UCSD-AML1 (cell line): Measurements from ENCODE around the gene TNFRSF25.
"Not testable (repeated sequence)": the region's sequence is repeated elsewhere in the genome, so short reads cannot be mapped to it uniquely, and the experiment has no call there.

ENCODE experiments used
- DNase-seq: peaks from one replicate; lab custom pipeline; 2025; ENCODE audit not compliant: unreplicated experiment; lab: John Stamatoyannopoulos, UW

The TNFRSF25 gene

GRCh38 chr1:6437012-6437700 lies 28.8 kb downstream of the TNFRSF25 start:
- not testable (repeated sequence) for DNase-seq

GRCh38 chr1:6436277-6436676 lies 29.7 kb downstream of the TNFRSF25 start:
- not testable (repeated sequence) for DNase-seq

GRCh38 chr1:6435547-6435946 lies 30.4 kb downstream of the TNFRSF25 start:
- DNase-seq, result no peak

- no peak for DNase-seq
Observed at GRCh38 chr1:6435129-6435528, 30.8 kb downstream of the TNFRSF25 start.

DNA sequence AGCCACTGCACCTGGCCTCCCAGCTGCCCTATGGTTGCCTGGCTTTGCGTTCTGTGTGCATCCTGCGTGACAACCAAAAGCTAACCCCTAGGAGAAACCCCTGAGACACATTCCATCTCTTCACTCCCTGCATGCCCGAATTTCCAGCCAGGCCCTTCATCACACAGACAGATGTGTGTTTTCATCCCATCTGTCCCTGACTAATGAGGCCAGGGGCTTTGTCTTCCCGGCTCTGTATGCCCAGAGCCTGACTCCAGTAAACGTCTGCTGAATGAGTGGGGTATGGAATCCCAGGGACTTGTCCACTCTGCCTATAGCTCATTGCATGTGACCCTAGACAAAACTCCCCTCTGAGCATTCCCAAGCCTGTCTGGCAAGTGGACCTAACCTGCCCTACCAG lies 31.8 kb downstream of the TNFRSF25 start:
- no peak for DNase-seq

GRCh38 chr1:6431645-6432579 lies 34.1 kb downstream of the TNFRSF25 start:
- not testable (repeated sequence) for DNase-seq

DNA sequence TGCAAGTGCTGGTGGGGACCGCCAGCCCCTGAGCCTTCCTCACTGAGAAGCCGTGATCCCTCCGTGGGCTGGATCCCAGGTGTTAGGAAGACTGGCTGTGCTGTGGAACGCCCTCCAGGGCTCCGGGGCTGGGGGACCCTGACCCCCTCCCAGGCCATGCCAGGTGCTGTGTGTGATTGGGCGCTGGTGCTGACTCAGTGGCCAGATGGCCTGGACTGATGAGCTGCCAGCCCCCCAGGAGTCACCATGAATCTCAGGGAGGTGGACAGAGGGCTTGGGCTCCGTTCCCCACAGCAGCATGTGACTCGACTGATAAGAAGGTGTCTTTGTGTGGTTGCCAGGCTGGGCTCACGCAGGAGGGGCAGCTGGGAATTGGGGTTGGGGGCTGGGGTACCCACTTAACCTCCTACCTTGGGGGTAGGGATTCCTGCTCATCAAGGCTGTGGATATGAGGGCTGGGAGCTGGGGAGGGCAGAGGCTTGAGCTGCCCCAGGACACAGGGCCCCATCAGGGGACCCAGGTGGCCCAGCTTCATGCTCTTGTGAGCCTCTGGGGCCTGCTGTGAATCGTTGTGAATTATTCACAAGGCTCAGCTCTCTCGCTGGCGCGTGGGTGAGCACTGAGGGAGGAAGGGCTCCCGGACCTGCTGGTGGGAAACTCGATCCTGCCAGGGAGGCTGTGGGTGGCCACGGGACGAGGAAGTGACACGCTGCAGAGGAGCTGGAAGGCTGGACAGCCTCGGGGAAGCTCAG lies 36.1 kb downstream of the TNFRSF25 start:
- not testable (repeated sequence) for DNase-seq

DNA sequence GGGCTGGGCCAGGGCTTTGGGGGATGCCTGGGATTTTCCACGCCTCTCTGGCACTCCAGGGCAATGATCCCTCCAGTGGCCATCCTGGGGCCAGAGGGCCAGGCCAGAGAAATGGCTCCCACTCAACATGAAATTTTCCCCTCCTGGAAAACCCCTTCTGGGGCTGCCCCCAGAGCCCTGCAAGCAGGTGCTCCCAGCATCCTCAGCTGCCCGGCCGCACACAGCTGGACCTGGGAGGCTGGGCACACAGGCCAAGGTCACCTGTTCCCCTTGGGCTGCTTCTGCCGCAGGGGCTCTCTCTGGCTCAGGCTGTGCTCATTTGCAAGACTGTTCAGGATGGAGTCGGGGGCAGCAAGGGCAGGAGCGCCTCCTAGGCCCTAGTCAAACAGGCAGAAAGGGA lies 37.5 kb downstream of the TNFRSF25 start:
- DNase-seq, result not testable (repeated sequence)

DNA sequence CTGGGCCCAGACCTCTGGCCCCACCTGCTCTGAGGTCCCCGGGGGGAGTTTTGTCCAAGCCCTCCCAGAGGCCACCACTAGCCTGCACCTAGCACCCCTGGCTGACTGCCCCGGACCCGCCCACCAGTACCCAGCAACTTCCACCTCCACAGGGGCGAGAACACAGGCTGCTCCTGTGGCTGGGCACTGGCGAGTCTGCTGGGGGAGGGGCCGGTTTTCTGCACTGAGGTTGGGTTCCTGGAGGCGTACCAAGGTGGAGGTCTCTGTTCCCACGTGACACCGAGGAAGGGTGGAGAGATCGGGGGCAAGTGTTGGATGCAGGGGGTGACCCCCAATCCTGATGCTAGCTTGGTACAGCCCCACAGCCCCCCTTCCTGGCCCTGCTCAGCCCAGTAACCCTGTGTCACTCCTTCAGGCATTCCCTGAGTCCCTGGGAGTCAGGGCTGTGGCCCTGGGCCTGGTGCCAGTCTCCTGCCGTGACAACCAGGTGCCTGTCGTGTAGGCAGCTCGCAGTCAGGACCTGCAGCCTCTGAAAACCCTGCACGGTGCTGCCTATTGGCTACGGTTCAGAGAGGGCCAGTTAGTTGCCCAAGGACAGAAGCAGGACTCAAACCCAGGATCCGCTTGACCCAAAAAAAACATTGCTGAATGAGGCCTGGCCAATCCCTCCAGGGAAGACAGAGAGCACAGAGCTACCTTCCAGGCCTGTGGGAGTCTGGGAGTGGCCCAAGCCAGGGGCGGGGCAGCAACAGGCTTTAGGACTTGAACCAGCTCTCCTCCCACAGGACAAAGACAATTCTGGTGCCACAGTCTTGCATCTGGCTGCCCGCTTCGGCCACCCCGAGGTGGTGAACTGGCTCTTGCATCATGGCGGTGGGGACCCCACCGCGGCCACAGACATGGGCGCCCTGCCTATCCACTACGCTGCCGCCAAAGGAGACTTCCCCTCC lies 38.3 kb downstream of the TNFRSF25 start:
- no peak for DNase-seq

DNA sequence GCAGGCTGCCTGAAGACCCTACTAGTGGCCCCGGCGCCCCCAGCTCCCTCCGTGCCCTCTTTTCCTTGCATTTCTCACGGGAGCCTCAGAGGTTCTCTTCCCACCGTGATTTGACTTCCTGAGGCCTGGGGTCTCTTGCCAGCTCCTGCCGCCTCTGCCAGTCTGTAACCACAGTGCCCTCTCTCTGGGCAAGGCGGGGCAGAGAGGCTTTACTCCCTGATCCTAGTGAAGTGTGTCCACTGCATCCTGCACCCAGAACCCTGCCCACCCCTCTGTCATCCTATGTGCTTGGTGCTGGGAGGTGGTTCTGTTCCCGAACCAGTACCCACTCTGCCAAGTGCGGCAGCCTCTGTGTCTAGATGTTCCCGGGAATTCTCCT lies 39.0 kb downstream of the TNFRSF25 start:
- no peak for DNase-seq

GRCh38 chr1:6426277-6426971 lies 39.5 kb downstream of the TNFRSF25 start:
- no peak for DNase-seq

DNA sequence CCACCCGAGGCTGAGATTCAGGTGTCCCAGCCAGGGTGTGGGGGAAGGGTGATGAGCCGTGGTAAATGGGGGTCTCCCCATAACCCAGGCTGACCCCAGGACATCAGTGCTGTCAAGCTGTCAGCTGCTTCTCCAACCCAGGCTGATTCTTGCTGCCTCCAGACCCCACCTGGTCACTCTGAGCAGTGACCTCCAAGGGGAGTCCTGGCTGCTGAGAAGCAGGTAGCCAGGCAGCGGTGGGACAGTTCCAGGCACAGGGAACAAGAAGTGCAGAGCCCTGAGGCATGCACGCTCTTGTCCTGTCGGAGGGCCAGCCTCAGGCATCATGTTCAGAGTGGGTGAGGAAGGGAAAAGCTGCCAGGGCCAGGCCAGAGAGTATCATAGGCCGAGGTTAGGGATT lies 40.3 kb downstream of the TNFRSF25 start:
- no peak for DNase-seq

- no peak for DNase-seq
Observed at GRCh38 chr1:6424619-6425593, 41.1 kb downstream of the TNFRSF25 start, which contains the start of gene ESPN. TSS of gene ESPN (plus strand) at chr1:6424776. CDS start at chr1:6424956, 180 bp downstream.

GRCh38 chr1:6424000-6424565 lies 41.9 kb downstream of the TNFRSF25 start:
- no peak for DNase-seq

- peak; percentile 41 for DNase-seq
Observed at GRCh38 chr1:6423321-6423999, 42.5 kb downstream of the TNFRSF25 start.

- no peak for DNase-seq
Observed at GRCh38 chr1:6421266-6421665, 44.7 kb downstream of the TNFRSF25 start.

DNA sequence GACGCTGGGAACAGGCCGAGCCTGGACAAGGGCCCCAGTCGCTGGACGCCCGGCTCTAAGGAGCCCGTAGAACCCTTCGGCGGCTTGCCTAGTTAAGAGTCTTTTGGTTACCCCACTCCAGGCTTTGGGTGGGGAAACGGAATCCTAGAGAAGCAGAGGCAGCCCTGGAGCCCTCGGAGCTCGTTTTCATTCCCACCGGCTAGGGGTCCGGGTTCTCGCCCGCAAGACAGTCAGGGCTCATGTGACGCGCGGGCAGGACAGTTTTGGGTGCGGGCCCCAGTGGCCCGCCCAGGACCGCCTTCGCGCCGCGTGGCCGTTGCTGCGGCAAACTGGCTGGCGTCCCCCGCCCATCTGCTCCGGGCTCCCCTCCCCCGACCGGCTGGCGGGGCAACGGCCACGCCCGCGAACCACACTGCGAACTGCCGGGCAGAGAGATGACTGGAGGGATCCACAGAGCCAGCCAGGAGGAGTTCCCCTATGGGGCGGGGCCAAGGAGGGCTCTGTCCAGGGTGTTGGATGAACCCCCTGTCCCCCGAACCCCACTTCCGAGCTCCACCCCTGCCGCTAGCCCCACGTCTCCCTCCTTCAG lies 45.4 kb downstream of the TNFRSF25 start:
- no peak for DNase-seq
